ENCODE data around the gene METTL15.

DNA sequence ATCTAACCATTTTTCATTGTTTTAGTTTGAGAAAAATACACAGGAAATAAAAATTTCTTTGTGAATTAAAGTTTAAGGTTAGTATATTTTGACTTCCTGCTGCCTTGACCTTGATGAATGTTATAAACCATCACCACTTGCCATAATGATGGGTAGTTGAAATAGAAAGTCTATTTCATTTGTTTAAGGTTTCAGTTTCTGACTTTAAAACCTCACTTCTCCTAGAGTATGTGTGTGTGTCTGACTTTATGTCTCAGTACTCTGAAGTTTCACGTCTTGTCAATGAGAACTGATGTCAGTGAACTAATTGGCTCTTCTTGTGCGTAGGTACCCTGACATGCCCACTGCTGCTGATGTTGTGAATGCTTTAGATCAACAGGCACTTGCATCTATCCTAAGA lies 188.2 kb downstream of the METTL15 start:
- no peak for TF ChIP-seq POLR2A (IDR thresholded peaks at IDR 0.05)
- TF ChIP-seq, protein P1, sequence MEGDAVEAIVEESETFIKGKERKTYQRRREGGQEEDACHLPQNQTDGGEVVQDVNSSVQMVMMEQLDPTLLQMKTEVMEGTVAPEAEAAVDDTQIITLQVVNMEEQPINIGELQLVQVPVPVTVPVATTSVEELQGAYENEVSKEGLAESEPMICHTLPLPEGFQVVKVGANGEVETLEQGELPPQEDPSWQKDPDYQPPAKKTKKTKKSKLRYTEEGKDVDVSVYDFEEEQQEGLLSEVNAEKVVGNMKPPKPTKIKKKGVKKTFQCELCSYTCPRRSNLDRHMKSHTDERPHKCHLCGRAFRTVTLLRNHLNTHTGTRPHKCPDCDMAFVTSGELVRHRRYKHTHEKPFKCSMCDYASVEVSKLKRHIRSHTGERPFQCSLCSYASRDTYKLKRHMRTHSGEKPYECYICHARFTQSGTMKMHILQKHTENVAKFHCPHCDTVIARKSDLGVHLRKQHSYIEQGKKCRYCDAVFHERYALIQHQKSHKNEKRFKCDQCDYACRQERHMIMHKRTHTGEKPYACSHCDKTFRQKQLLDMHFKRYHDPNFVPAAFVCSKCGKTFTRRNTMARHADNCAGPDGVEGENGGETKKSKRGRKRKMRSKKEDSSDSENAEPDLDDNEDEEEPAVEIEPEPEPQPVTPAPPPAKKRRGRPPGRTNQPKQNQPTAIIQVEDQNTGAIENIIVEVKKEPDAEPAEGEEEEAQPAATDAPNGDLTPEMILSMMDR (IDR thresholded peaks at IDR 0.05) = no peak
